ENCODE results near the gene PIGN. TPM values are rescaled to one million over a fixed set of nuclear protein-coding genes. Genes with fewer than 3 reads are reported as not detected.

Gene PIGN
- total and polyA plus RNA-seq, 2 of the 8 experiments (the other 6 are each of a cell fraction or from before 2014, with no cell fraction given), result 20.9 to 26.3 TPM

GRCh38 chr18:62170857-62171256 lies 16.0 kb downstream of the PIGN start:
- H3K9ac ChIP-seq (replicated peaks in 1 of 4; ENCODE audit: extremely low read depth in 1 of 4, low read depth in 3 of 4, low read length in 3 of 4), result no peak overlapping the region
- POLR2A ChIA-PET (ENCODE audit: partially characterized antibody), result no interaction called here
- FAIRE-seq, result no peak

More at GRCh38 chr18:62170857-62171256, 16.0 kb downstream of the PIGN start:
- Histone ChIP-seq H2BK12ac (ENCODE audit: low read depth, low read length) (no peak overlapping the region), H3K56ac (replicated peaks; ENCODE audit: insufficient read length, low read depth, low read length) (no peak overlapping the region), H3K27ac (ENCODE audit: low read depth, low read length) (no peak overlapping the region), H3K79me2 (ENCODE audit: control insufficient read depth in 1 of 2, insufficient read depth in 2 of 2, low read length in 2 of 2) (no peaks in the 10 kb centered on the region), H3K4me1 (replicated peaks in 1 of 4; ENCODE audit: control insufficient read depth in 3 of 4, insufficient read depth in 4 of 4, low read length in 3 of 4) (no peaks in the 10 kb centered on the region), H4K5ac (ENCODE audit: insufficient read length, low read depth, low read length) (no peak overlapping the region), H3K4ac (replicated peaks; ENCODE audit: insufficient read length, low read depth, low read length) (no peak overlapping the region), H3K23me2 (ENCODE audit: low read depth, low read length) (no peaks in the 10 kb centered on the region), H2BK5ac (ENCODE audit: low read depth, low read length) (no peak overlapping the region), H2BK20ac (ENCODE audit: low read length) (no peak overlapping the region), H3K18ac (ENCODE audit: extremely low read depth, low read length) (no peak overlapping the region), H3K27me3 (replicated peaks in 1 of 4; ENCODE audit: control insufficient read depth in 3 of 4, extremely low read depth in 1 of 4, insufficient read depth in 3 of 4, low read length in 3 of 4) (peaks cover 0 to 1% (median 0%) of the 10 kb centered on the region in 4 experiments; a peak in 2 of 7 replicates), H2AK5ac (ENCODE audit: low read depth, low read length) (no peak overlapping the region), H3K23ac (ENCODE audit: insufficient read length) (no peak overlapping the region), H2AFZ (ENCODE audit: low read length) (no peak overlapping the region), H3K9me3 (ENCODE audit: insufficient read depth in 2 of 2, low read depth in 1 of 2, low read length in 1 of 2) (no peaks in the 10 kb centered on the region), H2BK15ac (ENCODE audit: low read length) (no peak overlapping the region), H4K8ac (ENCODE audit: extremely low read depth, insufficient read depth, low read length) (no peak overlapping the region), H2BK120ac (replicated peaks; ENCODE audit: low read depth, low read length) (no peak overlapping the region), H3K4me3 (ENCODE audit: extremely low read depth in 1 of 4, insufficient read depth in 2 of 4, low read depth in 3 of 4, low read length in 4 of 4) (no peak overlapping the region), H4K20me1 (replicated peaks in 1 of 2; ENCODE audit: control insufficient read depth in 1 of 2, insufficient read depth in 2 of 2, low read length in 2 of 2) (peaks cover 1 to 4% of the 10 kb centered on the region in 2 experiments), H3K14ac (ENCODE audit: insufficient read length) (no peak overlapping the region), H4K91ac (replicated peaks; ENCODE audit: insufficient read length, low read length) (no peak overlapping the region), H3K4me2 (ENCODE audit: insufficient read depth in 1 of 2, low read depth in 2 of 2, low read length in 2 of 2) (no peak overlapping the region), H3K79me1 (ENCODE audit: low read depth, low read length) (no peaks in the 10 kb centered on the region), H3K36me3 (ENCODE audit: control insufficient read depth in 2 of 4, insufficient read depth in 4 of 4, low read length in 3 of 4) (no peaks in the 10 kb centered on the region; a peak in 1 of 8 replicates)
- 75% methylated on average over 1 of the region's 1 CpG; no CpG with 5 or more reads in 1 of the 2 experiments for WGBS, 2 experiments (ENCODE audit: extremely low coverage in 1 of 2, insufficient coverage in 1 of 2, insufficient read length in 1 of 2, insufficient replicate concordance in 2 of 2, low coverage in 1 of 2, low lambda C conversion rate in 2 of 2, missing lambda C conversion rate in 1 of 2)
- no peak for TF ChIP-seq FOSL1 (IDR thresholded peaks at IDR 0.05; ENCODE audit: insufficient read depth, low read depth, low read length)
- no peak for TF ChIP-seq CTCF (IDR thresholded peaks at IDR 0.05; ENCODE audit: control extremely low read depth in 1 of 3, insufficient read depth in 1 of 3, low read depth in 1 of 3, low read length in 3 of 3)
- TF ChIP-seq BCL11A (IDR thresholded peaks at IDR 0.05; ENCODE audit: low read depth in 2 of 2, low read length in 2 of 2), result no peak
- no peak for TF ChIP-seq CHD2 (IDR thresholded peaks at IDR 0.05; ENCODE audit: low read length)
- no peak for TF ChIP-seq TEAD4 (IDR thresholded peaks at IDR 0.05; ENCODE audit: low read depth, low read length)
- no peak for TF ChIP-seq MAX (IDR thresholded peaks at IDR 0.05)
- TF ChIP-seq HDAC2 (IDR thresholded peaks at IDR 0.05; ENCODE audit: borderline replicate concordance in 1 of 2, low read depth in 2 of 2, low read length in 2 of 2), result no peak
- no peak for DNase-seq (ENCODE audit: low read depth in 1 of 2, low spot score in 2 of 2)
- CTCF ChIA-PET (ENCODE audit: partially characterized antibody), result no interaction called here

Measured in H1 (cell line).